ENCODE measurements around the gene PNMA8C. TPM values are rescaled to one million over a fixed set of nuclear protein-coding genes. Genes with fewer than 3 reads are reported as not detected.
"Not testable (repeated sequence)": the region's sequence is repeated elsewhere in the genome, so short reads cannot be mapped to it uniquely, and the experiment has no call there.

The PNMA8C gene
- total RNA-seq, 3 donors from 2014 or later, result 0.59 to 0.98 TPM; not detected in 1

GRCh38 chr19:46442808-46443450 lies 14.2 kb upstream of the PNMA8C start:
- H3K4me3 ChIP-seq, result no peak overlapping the region
- H3K9me3 ChIP-seq, result no peaks in the 10 kb centered on the region
- no peaks in the 10 kb centered on the region for H3K4me1 ChIP-seq
- no peaks in the 10 kb centered on the region for H3K27me3 ChIP-seq
- intact Hi-C loops (cut with DNase I; ENCODE audit: low total_unique reads), result no loop called here
- no peak for TF ChIP-seq POLR2A (IDR thresholded peaks at IDR 0.05)
- peak in 1 of 3 donors; percentile 19 for TF ChIP-seq POLR2AphosphoS5 (IDR thresholded peaks at IDR 0.05)
- DNase-seq (ENCODE audit: low spot score in 2 of 2), result no peak
- H3K36me3 ChIP-seq, result no peaks in the 10 kb centered on the region
- peak overlapping the region in 1 of 2 donors; percentile 48 for H3K27ac ChIP-seq

- Histone ChIP-seq H3K36me3 (no peaks in the 10 kb centered on the region), H3K9me3 (no peaks in the 10 kb centered on the region), H3K4me3 (no peak overlapping the region), H3K27ac (no peak overlapping the region), H3K27me3 (no peaks in the 10 kb centered on the region), H3K4me1 (no peaks in the 10 kb centered on the region)
- intact Hi-C loops (cut with DNase I; ENCODE audit: low total_unique reads), result no loop called here
- DNase-seq (ENCODE audit: low spot score in 2 of 2), result no peak
- no peak for TF ChIP-seq POLR2A (IDR thresholded peaks at IDR 0.05)
- TF ChIP-seq POLR2AphosphoS5 (IDR thresholded peaks at IDR 0.05), result no peak
- no peak for TF ChIP-seq CTCF (IDR thresholded peaks at IDR 0.05)
These were observed 13.1 kb upstream of the PNMA8C start for GRCh38 chr19:46441866-46442265.

- H3K36me3 ChIP-seq; H3K27ac ChIP-seq; H3K4me1 ChIP-seq; H3K4me3 ChIP-seq; intact Hi-C loops (cut with DNase I; ENCODE audit: low total_unique reads); H3K9me3 ChIP-seq; H3K27me3 ChIP-seq; DNase-seq (ENCODE audit: low spot score in 2 of 2): not testable (repeated sequence)
These were observed 7.0 kb upstream of the PNMA8C start for GRCh38 chr19:46435689-46436088.

- H3K4me1 ChIP-seq, result no peaks in the 10 kb centered on the region
- H3K4me3 ChIP-seq, result no peak overlapping the region
- intact Hi-C loops (cut with DNase I; ENCODE audit: low total_unique reads), result no loop called here
- TF ChIP-seq POLR2AphosphoS5 (IDR thresholded peaks at IDR 0.05) (no peak), CTCF (IDR thresholded peaks at IDR 0.05) (no peak), POLR2A (IDR thresholded peaks at IDR 0.05) (no peak)
- no peak for DNase-seq (ENCODE audit: low spot score in 2 of 2)
- no peaks in the 10 kb centered on the region for H3K9me3 ChIP-seq
- H3K27ac ChIP-seq, result no peak overlapping the region
- H3K36me3 ChIP-seq, result no peaks in the 10 kb centered on the region
- no peaks in the 10 kb centered on the region for H3K27me3 ChIP-seq
These were observed 6.3 kb upstream of the PNMA8C start for GRCh38 chr19:46435009-46435408.

GRCh38 chr19:46433470-46433869 lies 4.7 kb upstream of the PNMA8C start:
- DNase-seq (ENCODE audit: low spot score in 2 of 2); H3K4me3 ChIP-seq; H3K27ac ChIP-seq; H3K27me3 ChIP-seq; intact Hi-C loops (cut with DNase I; ENCODE audit: low total_unique reads); H3K36me3 ChIP-seq; H3K9me3 ChIP-seq; H3K4me1 ChIP-seq: not testable (repeated sequence)

GRCh38 chr19:46431824-46432223 lies 3.1 kb upstream of the PNMA8C start:
- Histone ChIP-seq H3K9me3 (no peaks in the 10 kb centered on the region), H3K27me3 (no peaks in the 10 kb centered on the region), H3K4me3 (no peak overlapping the region), H3K27ac (no peak overlapping the region), H3K36me3 (no peaks in the 10 kb centered on the region), H3K4me1 (peaks cover 0 to 3% of the 10 kb centered on the region in 2 donors)
- TF ChIP-seq POLR2AphosphoS5 (IDR thresholded peaks at IDR 0.05) (no peak), POLR2A (IDR thresholded peaks at IDR 0.05) (no peak), CTCF (IDR thresholded peaks at IDR 0.05) (no peak)
- DNase-seq (ENCODE audit: low spot score in 2 of 2), result no peak
- intact Hi-C loops (cut with DNase I; ENCODE audit: low total_unique reads), result no loop called here

GRCh38 chr19:46429999-46430398 lies 1.3 kb upstream of the PNMA8C start:
- intact Hi-C loops (cut with DNase I; ENCODE audit: low total_unique reads), result no loop called here
- no peaks in the 10 kb centered on the region for H3K27me3 ChIP-seq

More at GRCh38 chr19:46429999-46430398, 1.3 kb upstream of the PNMA8C start:
- Histone ChIP-seq H3K9me3 (no peaks in the 10 kb centered on the region), H3K4me1 (peaks cover 0 to 3% of the 10 kb centered on the region in 2 donors), H3K4me3 (no peak overlapping the region), H3K27ac (no peak overlapping the region), H3K36me3 (no peaks in the 10 kb centered on the region)
- DNase-seq (ENCODE audit: low spot score in 2 of 2), result no peak
- TF ChIP-seq CTCF (IDR thresholded peaks at IDR 0.05) (no peak), POLR2AphosphoS5 (IDR thresholded peaks at IDR 0.05) (no peak), POLR2A (IDR thresholded peaks at IDR 0.05) (no peak)

Data from breast epithelium (tissue), 4 donors.